ENCODE data around the gene MCCC1.

- TF ChIP-seq CTCF (IDR thresholded peaks at IDR 0.05) (no peak), POLR2A (IDR thresholded peaks at IDR 0.05) (no peak)
Measured at GRCh38 chr3:183128709-183129108, 29.4 kb upstream of the MCCC1 start.
